Spleen (tissue), 11 donors: ENCODE data around the gene PIGQ. TPM values are rescaled to one million over a fixed set of nuclear protein-coding genes. Genes with fewer than 3 reads are reported as not detected.
A peak's percentile ranks its signal among the peaks of the same experiment; 100 is the strongest.

Experiments used
- DNase-seq: peaks from one replicate; pipeline ENCODE4 v3.0.0-alpha.2; 2020
- H3K27ac ChIP-seq, 8 donors: fragments of 200-600 bp; sonication (generic) in 7 of 8; 1 replicate in 4 of 8; 2 replicates in 4 of 8; pipeline versions ENCODE4 v1.5.0 to v1.8.0; 2016 to 2021; ENCODE audit warnings: inconsistent platforms in 4 of 8, mild to moderate bottlenecking in 4 of 8, moderate library complexity in 1 of 8
- H3K27me3 ChIP-seq, 7 donors: fragments of 200-600 bp; sonication (generic) in 6 of 7; replicated peaks in 1 of 7; 1 replicate in 4 of 7; 2 replicates in 3 of 7; pipeline versions ENCODE4 v1.5.0 to v1.8.0; 2016 to 2021; ENCODE audit warnings: inconsistent platforms in 3 of 7, mild to moderate bottlenecking in 1 of 7
- H3K36me3 ChIP-seq, 6 donors: fragments of 200-600 bp; sonication (generic) in 5 of 6; 1 replicate in 4 of 6; 2 replicates in 2 of 6; pipeline versions ENCODE4 v1.5.0 to v1.8.0; 2016 to 2021; ENCODE audit warnings: inconsistent platforms in 2 of 6
- H3K4me1 ChIP-seq, 6 donors: fragments of 200-600 bp; sonication (generic) in 5 of 6; 1 replicate in 3 of 6; 2 replicates in 3 of 6; pipeline versions ENCODE4 v1.5.0 to v1.8.0; 2016 to 2021; ENCODE audit warnings: inconsistent platforms in 3 of 6
- H3K4me3 ChIP-seq, 8 donors: fragments of 200-600 bp; sonication (generic) in 7 of 8; 1 replicate in 4 of 8; 2 replicates in 4 of 8; pipeline versions ENCODE4 v1.5.0 to v1.8.0; 2016 to 2021; ENCODE audit warnings: inconsistent platforms in 4 of 8, mild to moderate bottlenecking in 4 of 8, moderate library complexity in 2 of 8
- H3K9me3 ChIP-seq, 8 donors: fragments of 200-600 bp; sonication (generic) in 7 of 8; 1 replicate in 4 of 8; 2 replicates in 4 of 8; pipeline versions ENCODE4 v1.5.0 to v1.8.0; 2016 to 2021; ENCODE audit warnings: inconsistent platforms in 4 of 8
- POLR2A ChIP-seq, 3 donors: fragments of 450-650 bp; IDR thresholded peaks; one replicate each; pipeline ENCODE4 v1.5.1; 2017; ENCODE audit warnings: antibody characterized with exemption in 3 of 3, mild to moderate bottlenecking in 1 of 3
- POLR2AphosphoS5 ChIP-seq, 3 donors: sonication (generic); formaldehyde crosslinking; IDR thresholded peaks; one replicate each; pipeline ENCODE4 v1.5.1; 2017; ENCODE audit warnings: antibody characterized with exemption in 3 of 3
- WGBS, 5 donors: extraction: QIAGEN DNeasy Blood & Tissue Kit in 3 of 5; methylation state at CpG; one replicate each; pipeline versions ENCODE4 v1.1.5 to v1.1.7; 2013 to 2018; 5-methylcytosine and 5-hydroxymethylcytosine counted together
- intact Hi-C: fragments of 100-400 bp; cut with DNase I; formaldehyde crosslinking; loops from one replicate; pipeline ENCODE4 v1.15.0; 2023; ENCODE audit warnings: low total_unique reads
- polyA plus RNA-seq, 3 donors: library from polyadenylated mRNA; stranded (reverse); fragments of 200-250 nt; gene quantifications; one replicate each; pipeline ENCODE4 v1.2.1, GENCODE V29; 2013
- total RNA-seq, 7 donors: library from RNA; depleted of rRNA in 3 of 7; stranded (reverse); fragments of >200 nt in 3 of 7; fragmentation: NEBNext Ultra II Directional in 4 of 7; extraction: Animal tissue kit (Norgen Biotek cat#: 25700) in 4 of 7; gene quantifications; one replicate each; pipeline versions ENCODE4 v1.1.0 to v1.2.1, GENCODE V29; 2016 to 2021
- TF ChIP-seq, protein P1 (sequence below), 11 experiments: fragments of 200-600 bp in 7 of 11; fragments of 450-650 bp in 4 of 11; sonication (generic) in 4 of 11; IDR thresholded peaks in 8 of 11; conservative IDR thresholded peaks in 3 of 11; 1 replicate in 7 of 11; 2 replicates in 4 of 11; pipeline versions ENCODE4 v1.4.0 to v1.8.0; 2016 to 2021; ENCODE audit warnings: antibody characterized with exemption in 11 of 11, inconsistent platforms in 4 of 11, mild to moderate bottlenecking in 1 of 11
- donor health status: healthy with polysubstance abuse.
- donor health status: DM: no; HTN: no; CAD: no; lungs with moderate emphysema.
- donor health status: DM: no; HTN: no; CAD: no.
- donor health status: Bipolar disorder and iron deficiency.
- donor health status: healthy.
- donor health status: DM: no; HTN: no; CAD: no.
- donor health status: DM: yes; HTN: yes; CAD: no.

Gene PIGQ
- total and polyA plus RNA-seq, 10 donors: 20.7 to 70.5 (median 39.8) TPM

DNA sequence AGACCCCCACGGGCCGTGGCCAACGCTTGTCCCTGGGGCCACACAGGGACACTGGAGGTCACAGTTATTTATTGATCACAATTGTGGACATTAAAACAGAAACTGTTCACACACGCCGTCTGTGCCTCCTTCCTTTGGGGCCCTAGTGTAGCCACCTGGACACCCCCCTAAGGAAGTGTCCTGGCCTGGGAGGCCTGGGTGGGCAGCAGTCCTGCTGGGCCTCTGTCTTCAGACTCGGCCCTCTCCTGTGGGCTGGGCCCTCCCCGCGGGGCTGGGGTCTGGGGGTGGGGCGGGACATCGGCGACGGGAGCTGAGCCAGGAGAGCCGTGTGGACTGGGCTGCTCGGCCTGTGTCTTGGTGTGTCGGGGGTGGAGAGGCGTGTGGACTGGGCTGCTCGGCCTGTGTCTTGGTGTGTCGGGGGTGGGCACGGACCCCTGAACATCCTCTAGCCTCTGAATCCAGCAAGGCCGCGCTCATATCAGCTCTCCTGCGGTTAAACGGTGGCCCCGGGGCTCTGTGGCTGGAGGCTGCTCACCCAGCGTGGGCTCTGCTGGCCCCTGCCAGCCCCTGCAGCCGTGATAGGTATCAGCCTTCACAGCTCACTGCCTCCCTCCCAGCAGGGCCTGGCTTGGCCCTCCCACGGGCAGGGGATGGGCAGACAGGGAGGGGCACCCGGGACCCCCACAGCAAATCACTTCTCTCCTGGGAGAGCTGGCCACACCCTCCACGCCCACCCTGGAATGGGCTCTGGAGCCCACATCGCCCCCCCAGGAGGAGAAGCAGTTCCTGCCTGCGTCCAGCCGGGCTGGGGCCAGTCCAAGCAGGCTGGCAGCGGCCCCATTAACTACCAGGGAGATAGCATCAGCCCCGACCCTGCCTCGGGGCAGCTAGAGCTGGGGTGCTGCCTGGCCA lies 4.1 kb upstream of the PIGQ start:
- Histone ChIP-seq H3K9me3 (no peaks in the 10 kb centered on the region), H3K4me1 (peaks cover 38 to 60% (median 48%) of the 10 kb centered on the region in 6 donors), H3K27ac (peak overlapping the region in 6 of 8 donors; percentile 55 to 88 (median 82)), H3K4me3 (peak overlapping the region in 1 of 8 donors; percentile 67), H3K36me3 (no peaks in the 10 kb centered on the region), H3K27me3 (peaks cover 3 to 16% (median 15%) of the 10 kb centered on the region in 7 donors)
- intact Hi-C loops: no loop called here
- no peak for DNase-seq
- WGBS, 5 donors: 71 to 78% (median 77%) methylated on average over 22 to 35 of the region's 35 CpGs
- TF ChIP-seq, protein P1, sequence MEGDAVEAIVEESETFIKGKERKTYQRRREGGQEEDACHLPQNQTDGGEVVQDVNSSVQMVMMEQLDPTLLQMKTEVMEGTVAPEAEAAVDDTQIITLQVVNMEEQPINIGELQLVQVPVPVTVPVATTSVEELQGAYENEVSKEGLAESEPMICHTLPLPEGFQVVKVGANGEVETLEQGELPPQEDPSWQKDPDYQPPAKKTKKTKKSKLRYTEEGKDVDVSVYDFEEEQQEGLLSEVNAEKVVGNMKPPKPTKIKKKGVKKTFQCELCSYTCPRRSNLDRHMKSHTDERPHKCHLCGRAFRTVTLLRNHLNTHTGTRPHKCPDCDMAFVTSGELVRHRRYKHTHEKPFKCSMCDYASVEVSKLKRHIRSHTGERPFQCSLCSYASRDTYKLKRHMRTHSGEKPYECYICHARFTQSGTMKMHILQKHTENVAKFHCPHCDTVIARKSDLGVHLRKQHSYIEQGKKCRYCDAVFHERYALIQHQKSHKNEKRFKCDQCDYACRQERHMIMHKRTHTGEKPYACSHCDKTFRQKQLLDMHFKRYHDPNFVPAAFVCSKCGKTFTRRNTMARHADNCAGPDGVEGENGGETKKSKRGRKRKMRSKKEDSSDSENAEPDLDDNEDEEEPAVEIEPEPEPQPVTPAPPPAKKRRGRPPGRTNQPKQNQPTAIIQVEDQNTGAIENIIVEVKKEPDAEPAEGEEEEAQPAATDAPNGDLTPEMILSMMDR (IDR thresholded peaks at IDR 0.05 in 8 of 11, conservative IDR thresholded peaks at IDR 0.05 in 3 of 11): no peak
- no peak for TF ChIP-seq POLR2A (IDR thresholded peaks at IDR 0.05)
- TF ChIP-seq POLR2AphosphoS5 (IDR thresholded peaks at IDR 0.05): no peak

DNA sequence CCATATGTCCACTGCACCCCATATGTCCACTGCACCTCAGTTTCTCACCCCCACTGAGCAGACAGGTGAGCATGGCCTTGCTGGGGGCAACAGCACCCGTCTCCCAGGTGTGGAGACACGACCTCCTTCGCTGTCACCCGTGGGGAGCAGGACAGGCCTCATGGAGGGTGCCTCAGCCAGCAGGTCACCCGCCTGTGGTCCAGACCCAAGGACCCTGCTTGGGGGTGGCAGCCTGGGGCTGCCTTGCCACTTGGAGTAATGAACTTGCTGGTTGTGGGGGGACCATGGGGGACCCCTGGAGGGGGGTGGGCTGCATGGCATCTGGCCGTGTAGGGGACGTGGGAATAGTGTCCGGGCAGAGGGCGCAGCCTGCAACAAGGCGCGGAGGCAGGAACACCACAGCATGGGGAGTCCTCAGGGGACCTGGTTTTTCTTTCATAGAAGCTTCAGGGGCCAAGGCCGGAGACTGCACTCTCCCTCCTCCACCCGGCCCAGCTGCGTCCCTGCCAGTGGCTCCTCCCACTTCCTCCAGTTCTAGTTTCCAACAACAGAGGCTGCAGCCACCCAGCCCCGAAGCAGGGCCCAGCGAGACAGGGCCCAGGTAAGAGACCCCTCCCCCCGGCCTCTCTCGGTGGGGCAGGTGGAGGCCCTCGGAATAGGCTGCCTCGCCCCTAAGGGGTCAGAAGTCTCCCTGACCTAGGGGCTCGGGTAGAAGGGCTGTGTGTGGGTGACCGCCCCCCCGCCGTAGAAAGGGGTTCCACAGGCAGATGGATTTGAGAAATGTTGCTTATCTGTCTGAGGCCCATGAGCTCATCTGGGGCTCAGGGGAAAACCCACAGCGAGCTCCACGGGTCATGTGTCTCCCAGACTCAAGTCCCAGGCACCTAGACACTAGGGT lies 3.0 kb upstream of the PIGQ start, which contains the start of gene NHLRC4:
TSS of gene NHLRC4 (plus strand) at position 531 of the 898 bp plus-strand sequence. CDS start 1,043 bp downstream, outside the sequence.
- H3K4me3 ChIP-seq: peak within 1 kb of the TSS; percentile 20 to 67 (median 37)
- TF ChIP-seq POLR2A (IDR thresholded peaks at IDR 0.05): no peak
- TF ChIP-seq, protein P1 (IDR thresholded peaks at IDR 0.05 in 8 of 11, conservative IDR thresholded peaks at IDR 0.05 in 3 of 11): peak in 3 of 11 experiments; percentile 7 to 29 (median 16)
- TF ChIP-seq POLR2AphosphoS5 (IDR thresholded peaks at IDR 0.05): peak; percentile 55 to 80 (median 64)
- peak; percentile 94 for DNase-seq

DNA sequence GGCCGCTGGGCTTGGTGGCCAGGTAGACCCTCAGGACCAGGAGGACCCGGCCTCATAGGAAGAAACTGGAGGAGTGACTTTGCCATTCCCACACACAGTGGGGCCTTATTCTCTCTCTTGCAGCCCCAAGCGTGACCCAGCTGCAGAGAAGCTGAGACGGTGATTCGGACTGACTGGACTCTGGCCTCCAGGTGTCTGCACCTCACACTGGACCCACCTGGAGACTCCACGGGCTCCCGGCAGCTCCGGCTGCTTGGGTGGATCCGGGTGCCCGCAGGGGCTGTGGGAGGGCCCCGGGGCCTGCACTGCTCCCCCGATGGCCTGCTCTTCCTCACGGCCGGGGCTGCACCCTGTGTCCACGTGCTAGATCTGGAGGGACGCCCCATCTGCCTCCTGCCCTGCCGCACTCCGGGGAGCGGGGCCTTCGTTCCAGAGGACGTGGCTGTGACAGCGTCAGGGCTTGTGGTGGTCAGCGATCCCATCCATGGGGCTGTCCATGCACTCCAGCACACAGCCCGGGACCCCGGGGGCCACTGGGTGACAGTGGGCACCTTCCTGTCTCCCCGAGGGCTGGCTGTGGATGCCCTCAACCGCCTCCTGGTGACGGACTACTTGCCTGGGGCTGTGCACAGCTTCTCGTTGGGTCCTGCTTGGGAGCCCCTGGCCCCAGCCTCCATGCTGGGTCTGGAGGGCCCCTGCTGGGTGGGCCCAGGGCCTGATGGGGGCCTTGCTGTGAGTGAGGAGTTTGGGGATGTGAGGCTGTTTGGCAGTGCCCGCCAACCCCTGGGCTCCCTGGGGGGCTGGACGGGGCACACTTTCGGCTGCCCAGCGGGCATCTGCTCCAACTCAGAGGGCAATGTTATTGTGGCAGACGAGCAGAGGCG lies 2.2 kb upstream of the PIGQ start:
- no peak for DNase-seq
- Histone ChIP-seq H3K36me3 (peaks cover 0 to 8% (median 0%) of the 10 kb centered on the region in 6 donors), H3K4me1 (peaks cover 39 to 76% (median 51%) of the 10 kb centered on the region in 6 donors), H3K27me3 (no peaks in the 10 kb centered on the region), H3K9me3 (no peaks in the 10 kb centered on the region), H3K4me3 (peak overlapping the region in 7 of 8 donors; percentile 26 to 67 (median 38)), H3K27ac (peak overlapping the region; percentile 51 to 88 (median 80))
- intact Hi-C loops: no loop called here
- WGBS, 5 donors: 80 to 95% (median 92%) methylated on average over 10 to 35 of the region's 35 CpGs
- TF ChIP-seq, protein P1 (IDR thresholded peaks at IDR 0.05 in 8 of 11, conservative IDR thresholded peaks at IDR 0.05 in 3 of 11): no peak
- no peak for TF ChIP-seq POLR2AphosphoS5 (IDR thresholded peaks at IDR 0.05)
- TF ChIP-seq POLR2A (IDR thresholded peaks at IDR 0.05): no peak

More for the DNA sequence above, 3.0 kb upstream of the PIGQ start, which contains the start of gene NHLRC4:
- Histone ChIP-seq H3K27me3 (peaks cover 0 to 6% (median 4%) of the 10 kb centered on the region in 7 donors), H3K27ac (peak within 1 kb of the TSS; percentile 51 to 88 (median 80)), H3K9me3 (no peaks in the 10 kb centered on the region), H3K4me1 (peaks cover 39 to 67% (median 51%) of the 10 kb centered on the region in 6 donors), H3K36me3 (no peaks in the 10 kb centered on the region)
- intact Hi-C loops: no loop called here
- 4 to 26% (median 22%) methylated on average over 10 to 26 of the region's 26 CpGs for WGBS, 5 donors
